NCI-H1436 treated with DMSO at 0.1 percent for 48 hours (cell line): ENCODE measurements around the gene ISOC2.
A peak's percentile ranks its signal among the peaks of the same experiment; 100 is the strongest.

ENCODE experiments used
- DNase-seq: peaks from one replicate; lab custom pipeline; 2025; lab: John Stamatoyannopoulos, UW

The ISOC2 gene

DNA sequence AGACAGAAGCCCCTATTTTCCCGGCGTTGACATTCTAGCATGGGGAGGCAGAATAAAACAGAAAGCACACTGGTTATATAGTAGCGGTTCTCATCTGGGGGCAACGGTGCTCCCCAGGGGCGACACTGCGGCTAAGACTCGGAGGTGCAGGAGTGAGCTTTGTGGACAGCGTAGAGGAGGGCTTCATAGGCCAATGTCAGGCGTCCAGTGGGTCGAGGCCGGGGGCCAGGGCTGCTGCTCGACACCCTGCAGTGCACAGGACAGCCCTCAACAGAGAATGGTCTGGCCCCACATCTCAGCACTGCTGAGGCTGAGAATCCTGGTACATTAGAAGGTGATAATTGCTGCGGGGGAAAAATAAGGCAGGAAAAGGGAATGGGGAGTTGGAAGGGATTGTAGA, 16.5 kb upstream of the ISOC2 start:
- no peak for DNase-seq

DNA sequence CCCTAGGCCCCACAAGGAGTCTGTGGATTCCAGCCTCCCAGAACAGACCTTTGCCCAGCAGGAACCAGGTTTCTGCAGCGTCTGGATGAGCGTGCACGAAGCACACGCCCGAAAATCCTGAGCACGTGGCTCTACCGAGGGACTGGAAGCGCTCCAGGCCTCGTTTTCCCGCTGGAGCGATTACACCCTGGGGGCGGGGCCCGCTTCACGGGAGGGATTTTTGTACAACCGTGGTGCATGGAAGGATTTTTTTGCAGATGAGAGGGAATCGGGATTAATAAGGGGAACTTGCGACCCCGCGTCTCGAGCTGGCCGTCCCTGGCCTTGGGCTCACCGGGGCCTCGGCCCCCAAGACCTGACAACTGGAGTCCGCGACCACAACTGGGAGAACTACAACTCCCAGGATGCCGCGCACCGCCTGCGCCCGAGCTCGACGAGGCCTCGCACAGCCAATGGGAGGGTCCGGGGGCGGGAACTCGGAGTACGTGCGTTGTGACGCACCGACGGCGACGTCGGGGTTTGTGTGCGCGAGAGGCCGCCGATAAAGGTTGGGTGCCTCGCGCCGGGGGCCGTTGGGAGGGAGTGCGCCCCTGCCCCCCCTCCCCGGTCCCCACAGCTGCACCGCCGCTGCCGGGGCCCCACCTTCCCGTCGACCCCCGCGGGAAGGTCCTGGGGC, 14.8 kb upstream of the ISOC2 start, which contains the start of gene ZNF628:
Gene ZNF628, plus strand, starts transcription at position 518 of the 676 bp plus-strand sequence. CDS start 3,294 bp downstream, outside the sequence.
- peak; percentile 82 for DNase-seq

DNA sequence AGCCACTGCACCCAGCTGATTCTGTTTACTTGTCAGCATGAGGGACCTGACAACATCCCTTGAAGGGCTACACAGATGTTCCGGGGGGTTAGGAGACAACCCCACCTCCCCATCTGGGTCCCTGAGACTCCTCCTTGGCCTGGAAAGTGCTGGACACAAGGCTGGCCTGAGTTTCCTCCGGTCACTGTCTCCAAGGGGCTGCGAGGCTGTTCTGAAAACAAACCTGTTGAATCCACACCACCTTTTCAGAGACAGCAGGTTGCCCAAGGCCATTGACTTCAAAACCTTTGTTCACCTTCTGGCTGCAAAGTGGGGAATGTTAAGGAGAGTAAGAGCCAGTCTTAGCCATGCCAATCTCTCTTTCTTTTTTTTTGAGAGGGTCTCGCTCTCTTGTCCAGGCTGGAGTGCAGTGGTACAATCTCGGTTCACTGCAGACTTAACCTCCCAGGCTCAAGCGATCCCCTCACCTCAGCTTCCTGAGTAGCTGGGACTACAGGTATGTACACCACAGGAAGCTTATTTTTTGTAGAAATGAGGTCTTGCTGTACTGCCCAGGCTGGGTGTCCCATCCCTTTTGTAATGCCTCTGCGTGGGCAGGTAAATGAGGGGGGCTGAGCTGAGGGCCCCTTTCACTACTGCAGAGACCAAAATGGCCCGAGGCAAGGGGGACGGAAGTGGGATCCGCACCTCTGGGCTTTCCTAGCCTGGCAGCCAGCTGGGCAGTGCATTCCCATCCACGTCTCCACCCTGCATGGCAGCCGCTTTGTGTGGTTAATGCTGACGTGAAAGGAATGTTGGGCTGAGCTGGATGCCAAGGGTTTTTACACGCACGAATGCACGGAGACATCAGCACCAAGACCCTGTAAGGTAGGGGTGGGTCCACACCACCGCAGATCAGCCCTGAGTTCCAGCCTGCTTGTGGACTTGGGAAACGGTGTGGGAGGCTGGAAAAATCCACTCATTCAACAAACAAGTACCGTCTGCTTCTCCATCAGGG, 13.1 kb upstream of the ISOC2 start:
- no peak for DNase-seq

DNA sequence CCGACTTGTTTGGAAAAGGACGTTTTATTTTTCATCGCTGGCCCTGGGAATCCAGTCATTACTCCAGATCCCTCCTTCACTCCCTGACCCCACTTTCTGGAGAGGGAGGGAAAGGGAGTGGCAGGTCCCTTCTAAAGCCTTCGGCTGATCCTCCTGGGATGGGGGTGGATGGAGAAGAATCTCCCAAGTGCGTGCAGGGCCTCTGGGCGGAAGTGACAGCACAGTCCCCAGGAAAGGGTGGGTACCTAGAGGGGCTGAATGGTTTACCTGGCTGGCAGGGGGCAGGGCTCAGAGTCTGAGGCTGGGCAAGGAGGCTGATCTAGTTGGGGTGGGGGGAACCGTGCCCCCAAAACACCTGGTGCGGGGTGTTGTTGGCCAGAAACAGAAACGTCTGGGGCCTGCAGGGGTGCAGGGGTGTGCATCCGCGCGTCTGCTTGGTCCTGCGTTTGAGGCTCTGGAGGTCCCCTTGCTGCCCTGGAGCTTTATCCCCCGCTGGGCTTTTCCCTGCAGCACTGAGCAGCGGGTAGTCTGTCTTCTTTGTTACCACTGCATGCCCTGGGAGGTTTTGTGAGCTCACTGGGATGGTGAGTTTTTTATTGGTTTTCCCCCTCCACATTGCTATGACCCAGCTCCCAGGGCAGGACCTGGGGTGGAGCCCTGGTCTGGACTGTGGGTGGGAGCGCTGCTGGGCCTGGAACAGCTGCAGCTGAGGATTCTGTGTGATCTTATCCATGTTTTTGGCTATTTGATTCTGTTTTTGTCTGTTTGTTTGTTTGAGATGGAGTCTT, 12.0 kb upstream of the ISOC2 start:
- DNase-seq, result no peak

DNA sequence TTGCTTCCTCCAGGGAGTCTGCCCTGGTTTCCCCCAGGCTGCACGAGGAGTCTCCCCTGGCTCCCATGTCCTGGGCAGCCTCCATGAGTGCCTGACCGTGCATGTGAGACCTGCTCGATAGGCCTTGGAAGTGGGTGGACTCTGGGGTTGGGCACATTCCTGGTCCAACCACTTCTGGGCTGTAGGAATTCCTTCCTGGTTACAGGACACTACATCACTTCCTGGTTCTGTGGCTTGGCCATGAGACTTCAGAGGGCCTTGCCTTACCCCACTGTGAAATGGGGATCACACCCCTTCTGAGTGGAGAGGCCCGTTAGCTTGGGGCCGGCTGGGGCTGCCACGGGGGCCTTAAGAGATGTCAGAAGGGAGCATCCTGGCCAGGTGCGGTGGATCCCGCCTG, 11.0 kb upstream of the ISOC2 start:
- no peak for DNase-seq

DNA sequence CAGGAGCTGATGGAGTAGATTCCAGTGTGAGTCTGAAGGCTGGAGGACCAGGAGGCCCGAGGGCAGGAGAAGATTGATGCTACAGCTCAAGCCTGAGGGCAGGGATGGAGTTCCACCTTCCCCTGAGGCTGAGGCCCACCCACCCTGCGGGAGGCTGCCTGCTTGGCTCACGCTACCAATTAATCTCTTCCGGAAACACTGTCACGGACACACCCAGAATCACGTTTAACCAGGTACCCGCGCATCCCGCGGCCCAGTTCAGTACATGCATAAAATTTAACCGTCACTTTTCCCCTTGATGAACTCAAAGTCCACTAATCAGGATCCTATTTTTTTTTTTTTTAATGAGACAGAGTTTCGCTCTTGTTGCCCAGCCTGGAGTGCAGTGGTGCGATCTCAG, 9.8 kb upstream of the ISOC2 start:
- no peak for DNase-seq

DNA sequence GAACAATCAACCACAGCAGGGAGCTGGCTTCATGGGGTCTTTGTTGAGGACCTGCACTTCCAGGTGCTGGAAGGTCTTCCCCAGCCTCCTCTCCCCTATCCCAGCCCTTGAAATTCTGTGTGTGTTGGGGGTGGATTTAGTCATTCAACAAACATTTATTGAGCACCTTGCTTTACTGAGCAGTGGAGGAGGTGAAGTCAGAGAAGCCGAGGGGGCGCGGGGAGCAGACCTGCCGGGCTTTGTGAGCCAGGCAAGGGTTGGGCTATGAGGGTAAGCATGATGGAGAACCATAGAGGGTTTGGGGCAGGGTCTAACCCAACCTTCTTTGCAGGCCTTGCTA, 6.6 kb upstream of the ISOC2 start:
- DNase-seq, result no peak

DNA sequence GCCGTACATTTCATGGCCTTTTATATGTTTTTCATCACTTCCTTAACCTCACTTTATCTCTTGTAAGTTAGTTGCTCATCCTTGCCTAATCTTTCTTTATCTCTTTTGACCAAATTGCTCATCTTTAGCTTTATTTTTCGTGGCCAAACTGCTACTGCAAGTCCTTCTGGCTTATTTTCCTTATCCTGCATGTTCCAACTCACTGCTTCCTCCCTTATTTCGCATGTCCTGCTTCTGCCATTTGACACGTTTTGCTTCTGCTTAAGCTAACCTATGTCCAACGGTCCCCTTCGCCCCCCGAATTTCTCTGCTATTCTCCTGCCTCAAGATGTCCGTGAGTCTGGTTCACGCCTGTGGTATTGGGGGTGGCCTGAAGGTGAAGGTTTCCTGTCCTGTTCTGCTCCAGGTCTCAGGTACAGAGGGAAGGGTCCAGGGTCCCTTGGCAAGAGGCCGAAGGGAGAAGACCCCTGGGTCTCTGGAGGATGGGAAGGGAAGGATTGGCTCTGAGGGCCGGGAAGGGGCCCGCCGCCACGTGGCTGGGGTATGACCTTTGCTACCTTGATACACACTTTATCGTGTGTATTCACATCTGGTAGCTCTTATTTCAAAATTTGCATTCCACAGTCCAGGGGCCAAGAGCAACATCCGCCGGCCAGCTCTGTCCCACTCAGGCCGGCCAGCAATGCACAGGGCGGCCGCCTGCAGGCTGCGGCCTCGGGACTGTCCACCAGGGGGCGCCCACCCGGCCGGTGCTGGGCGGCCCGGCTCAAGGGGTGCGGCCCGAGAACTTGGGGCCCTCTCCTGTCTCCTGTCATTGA, 6.0 kb upstream of the ISOC2 start:
- no peak for DNase-seq

DNA sequence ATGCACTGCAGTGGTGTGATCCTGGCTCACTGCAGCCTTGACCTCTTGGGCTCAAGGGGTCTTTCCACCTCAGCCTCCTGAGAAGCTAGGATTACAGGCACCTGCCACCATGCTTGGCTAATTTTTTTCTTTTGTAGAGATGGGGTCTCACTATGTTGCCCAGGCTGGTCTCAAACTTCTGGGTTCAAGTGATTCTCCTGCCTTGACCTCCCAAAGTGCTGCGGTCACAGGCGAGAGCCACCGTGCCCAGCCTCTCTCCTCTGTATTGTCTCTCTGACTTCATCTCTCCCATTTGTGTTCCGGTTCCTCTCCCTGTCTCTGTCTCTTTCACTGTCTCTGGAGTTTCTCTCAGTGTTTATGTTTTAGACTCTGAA, 4.8 kb upstream of the ISOC2 start:
- no peak for DNase-seq

DNA sequence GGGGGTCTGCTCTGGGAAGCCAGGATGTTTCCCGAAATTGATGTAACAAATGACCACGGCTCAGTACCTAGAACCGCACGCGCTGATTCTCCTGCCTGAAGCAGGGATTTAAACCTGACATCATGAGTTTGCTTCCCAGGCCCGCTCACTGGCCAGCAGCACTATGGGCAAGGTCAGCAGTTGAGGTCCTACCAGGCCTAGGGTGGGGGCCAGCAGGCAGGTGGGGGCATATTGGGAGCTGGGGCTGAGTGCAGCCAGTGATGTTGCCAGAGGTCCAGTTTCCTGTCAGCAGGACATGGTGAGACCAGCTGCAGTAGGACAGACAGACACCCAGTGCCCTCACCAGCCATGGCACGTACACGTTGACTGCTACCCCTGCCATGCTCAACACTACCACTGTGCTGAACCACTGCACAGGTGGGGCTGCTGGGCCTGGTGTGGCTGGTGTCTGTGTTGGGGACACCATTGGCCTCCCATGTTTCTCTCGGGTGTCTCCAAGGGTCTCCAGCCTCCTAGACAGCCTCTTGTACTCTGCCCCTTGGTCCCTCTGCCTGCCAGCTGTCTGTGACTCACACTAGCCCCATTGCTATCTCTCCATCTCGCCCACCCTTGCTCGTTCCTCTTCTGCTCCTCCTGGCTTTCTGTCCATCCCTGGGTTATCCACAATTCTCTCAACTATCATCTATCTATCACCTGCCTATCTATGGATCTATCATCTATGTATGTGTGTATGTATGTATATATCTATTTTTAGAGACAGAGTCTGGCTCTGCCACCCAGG, 4.2 kb upstream of the ISOC2 start:
- DNase-seq, result no peak

DNA sequence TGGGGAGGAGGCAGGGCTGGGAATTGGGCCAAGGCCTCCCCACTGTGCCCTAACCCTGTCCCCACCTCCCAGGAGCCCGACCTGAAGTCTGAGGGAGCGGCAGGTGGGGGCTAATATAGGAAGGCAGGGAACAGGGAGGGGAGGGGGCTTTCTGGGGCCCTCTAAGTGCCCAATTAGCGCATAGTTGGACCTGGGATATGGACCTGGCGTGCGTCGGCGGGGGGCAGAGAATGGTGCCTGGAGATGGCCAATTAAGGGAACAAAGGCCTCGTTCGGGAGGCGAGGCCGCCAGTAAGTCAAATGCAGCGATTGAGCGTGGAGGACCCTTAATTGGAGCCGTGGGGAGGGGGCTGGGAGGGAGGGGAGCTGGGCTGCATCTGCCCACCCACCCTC, 3.2 kb upstream of the ISOC2 start, which contains the start of gene C19orf85:
Gene C19orf85, minus strand, starts transcription at position 90 of the 393 bp plus-strand sequence. CDS start 197 bp downstream, outside the sequence.
- DNase-seq, result no peak

DNA sequence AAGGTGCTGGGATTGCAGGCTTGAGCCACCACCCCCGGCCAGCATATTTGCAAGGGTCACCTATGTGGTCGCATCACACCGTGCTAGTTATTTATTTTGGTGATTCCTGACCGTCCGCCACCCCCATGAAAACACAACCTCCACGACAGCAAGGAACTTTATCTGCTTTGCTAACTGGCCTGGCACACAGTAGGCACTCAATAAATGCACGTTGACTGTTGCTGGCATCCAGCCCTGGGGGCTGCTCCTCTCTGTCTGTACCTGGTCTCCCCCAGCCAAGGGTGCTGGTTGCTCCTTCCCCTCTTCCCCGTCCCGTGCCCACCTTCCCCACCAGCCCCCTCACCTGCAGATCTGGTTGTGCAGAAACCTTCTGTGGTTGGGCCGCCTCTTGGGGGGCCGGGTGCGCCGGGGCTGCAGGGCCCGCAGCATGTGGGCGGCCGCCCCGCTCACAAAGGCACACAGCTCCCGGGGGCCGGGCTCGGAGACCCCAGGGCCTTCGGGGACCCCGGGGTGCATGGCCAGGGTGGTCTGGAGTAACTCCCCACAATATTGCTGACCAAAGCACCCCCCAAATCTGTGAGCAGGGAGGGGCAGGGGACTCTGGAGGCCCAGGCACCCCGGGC, 2.7 kb upstream of the ISOC2 start:
- no peak for DNase-seq

DNA sequence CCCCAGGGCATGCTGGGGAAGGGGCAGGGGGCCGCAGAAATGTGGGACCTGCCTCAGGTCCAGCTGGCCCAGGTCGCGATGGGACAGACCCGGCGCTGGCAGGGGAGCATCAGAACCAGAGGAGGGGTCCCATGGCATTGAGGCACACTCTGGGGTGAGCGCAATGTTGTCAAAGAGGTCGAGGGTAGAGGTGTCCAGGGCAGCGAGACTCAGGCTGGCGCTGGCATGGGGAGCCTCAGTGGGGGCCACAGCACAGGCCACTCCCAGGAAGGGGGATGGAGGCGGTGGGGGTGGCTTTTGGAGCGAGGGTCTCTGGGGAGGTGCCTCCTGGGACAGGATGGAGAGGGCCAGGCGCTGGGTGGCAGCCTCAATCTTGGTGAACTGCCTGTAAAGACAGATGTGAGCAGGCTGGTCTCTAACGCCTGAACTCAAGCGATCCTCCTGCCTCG, 2.2 kb upstream of the ISOC2 start:
- no peak for DNase-seq

DNA sequence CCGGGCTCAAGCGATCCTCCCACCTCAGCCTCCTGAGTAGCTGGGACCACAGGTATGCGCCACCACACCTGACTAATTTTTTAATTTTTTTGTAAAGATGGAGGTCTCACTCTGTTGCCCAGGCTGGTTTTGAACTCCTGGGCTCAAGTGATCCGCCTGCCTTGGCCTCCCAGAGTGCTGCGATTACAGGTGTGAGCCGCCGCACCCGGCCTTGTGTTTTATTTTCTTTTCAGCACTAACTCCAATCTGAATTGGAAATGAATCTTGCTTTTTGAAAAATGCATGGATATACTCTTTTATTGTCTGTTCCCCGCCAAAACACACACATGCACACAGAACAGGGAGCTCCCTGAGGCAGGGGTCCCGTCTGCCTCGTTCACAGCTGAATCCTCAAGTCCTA, 1.3 kb upstream of the ISOC2 start:
- no peak for DNase-seq

DNA sequence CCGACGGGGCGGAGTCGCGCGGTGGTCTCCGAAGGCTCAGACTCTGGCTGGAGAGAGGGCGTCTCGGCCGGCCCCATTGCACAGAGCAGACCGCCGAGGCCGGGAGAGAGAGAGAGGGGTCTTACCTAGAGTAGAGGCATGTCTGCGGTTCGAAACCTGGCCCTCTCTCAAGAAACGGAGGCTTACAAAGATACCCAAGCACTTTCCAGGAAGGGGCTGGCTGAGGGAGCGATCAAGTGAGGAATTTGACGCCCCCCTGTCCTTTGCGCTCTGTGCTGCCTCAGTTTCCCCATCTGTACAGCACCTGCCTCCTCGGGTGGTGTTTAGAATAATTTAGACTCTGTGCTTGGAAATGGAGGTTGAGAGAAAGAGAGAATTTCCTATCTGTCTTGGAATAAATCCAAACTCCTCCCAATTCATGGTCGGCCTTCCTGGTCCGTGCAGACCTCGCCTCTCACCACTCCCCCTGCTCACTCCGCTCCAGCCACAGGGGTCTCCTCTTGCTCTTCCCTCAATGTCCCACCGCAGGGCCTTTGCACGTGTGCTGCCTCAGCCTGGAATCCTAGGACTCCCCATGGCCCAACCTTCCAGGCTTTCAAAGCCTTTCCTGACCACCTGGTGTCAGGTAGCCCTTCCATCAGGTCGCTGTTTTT, 658 bp upstream of the ISOC2 start:
- no peak for DNase-seq

DNA sequence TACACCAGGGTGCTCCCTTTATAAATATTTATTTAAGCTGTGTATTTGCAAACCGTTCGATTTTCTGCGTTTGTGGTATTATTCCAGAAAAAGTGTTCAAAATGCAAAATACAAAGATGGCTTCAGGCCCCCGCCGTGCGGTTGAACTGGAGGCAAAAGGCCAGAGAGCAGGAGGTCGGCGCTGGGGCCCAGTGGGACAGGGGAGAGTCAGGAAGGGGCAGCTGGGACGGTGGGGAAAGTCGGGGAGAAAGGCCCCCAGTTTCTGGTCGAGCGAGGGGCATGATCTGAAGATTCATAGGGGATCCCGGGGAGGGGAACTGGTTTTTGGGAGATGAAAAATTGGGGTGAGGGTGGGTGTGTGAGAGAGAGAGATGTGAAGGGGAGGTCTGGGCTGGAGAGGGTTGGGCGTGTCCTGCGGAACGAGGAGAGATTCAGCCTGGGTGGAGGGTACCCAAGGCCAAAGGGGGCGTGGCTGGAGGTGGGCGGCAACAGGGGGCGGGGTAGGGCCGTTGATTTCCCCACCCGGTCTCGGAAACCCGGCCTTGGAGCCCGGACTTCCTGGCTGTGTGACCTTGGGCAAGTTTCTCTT, 678 bp downstream of the ISOC2 start:
- no peak for DNase-seq

DNA sequence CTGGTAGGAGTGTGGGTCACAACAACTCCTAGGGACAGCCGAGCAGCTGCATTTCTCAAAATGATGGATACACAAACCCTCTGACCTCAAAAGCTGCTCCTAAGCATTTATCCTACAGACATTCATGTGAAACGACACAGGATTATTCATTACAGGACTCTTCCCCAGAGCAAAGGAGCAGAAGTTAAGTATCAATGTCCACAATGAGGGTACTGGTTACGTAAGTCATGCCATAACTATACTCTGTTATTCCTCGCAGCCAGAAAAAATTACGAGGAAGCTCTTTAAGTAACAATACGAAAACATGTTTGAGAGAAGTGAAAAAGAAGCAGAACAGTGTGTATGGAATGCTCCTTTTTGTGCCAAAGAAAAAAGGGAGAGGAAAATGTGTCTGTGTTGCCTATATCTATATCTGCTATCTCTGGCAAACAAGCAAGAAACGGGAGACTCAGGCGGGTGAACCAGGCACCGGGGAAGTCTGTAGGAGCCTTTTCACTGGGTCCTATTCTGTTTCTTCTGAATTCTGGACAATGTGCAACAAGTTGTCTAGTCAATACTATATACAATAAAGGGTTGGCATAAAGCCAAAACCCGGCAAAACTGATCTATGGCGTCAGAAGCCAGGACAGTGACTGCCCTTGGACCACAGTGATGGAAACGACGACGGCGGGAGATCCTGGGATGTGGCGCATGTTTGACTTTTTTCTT, 1.3 kb downstream of the ISOC2 start:
- DNase-seq, result no peak

DNA sequence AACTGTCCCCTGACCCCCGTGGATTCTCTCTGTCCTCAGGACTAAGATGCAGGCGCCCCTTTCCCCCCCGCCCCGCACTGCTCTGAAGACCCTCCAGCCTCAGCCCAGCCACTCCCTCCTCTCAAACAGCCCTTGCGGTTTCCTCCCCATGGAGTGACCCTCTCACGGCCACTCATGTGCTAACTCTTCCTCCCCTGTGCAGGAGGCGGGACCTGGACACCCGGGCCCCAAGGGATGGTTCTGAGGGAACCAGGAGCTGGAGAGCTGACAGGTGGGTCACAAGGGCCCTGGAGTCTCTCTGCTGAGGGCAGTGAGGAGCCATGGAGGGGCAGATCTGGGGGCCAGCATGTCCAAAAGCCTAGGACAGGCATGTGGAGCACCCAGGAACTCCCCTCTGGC, 1.9 kb downstream of the ISOC2 start:
- DNase-seq, result no peak
